ENCODE data around the gene B3GNT5.
A peak's percentile ranks its signal among the peaks of the same experiment; 100 is the strongest.

Gene B3GNT5

GRCh38 chr3:183267140-183267539 is 14.1 kb downstream of the B3GNT5 start:
- DNase-seq, result no peak

- DNase-seq, result no peak
Measured at GRCh38 chr3:183268366-183268765, 15.3 kb downstream of the B3GNT5 start.

- no peak for DNase-seq
Measured at GRCh38 chr3:183269345-183269744, 16.3 kb downstream of the B3GNT5 start.

- DNase-seq, result no peak
Measured at GRCh38 chr3:183270344-183270743, 17.3 kb downstream of the B3GNT5 start.

GRCh38 chr3:183272142-183272541 is 19.1 kb downstream of the B3GNT5 start:
- no peak for DNase-seq

GRCh38 chr3:183272791-183273190 is 19.7 kb downstream of the B3GNT5 start:
- DNase-seq, result peak; percentile 64

GRCh38 chr3:183274609-183275008 is 21.6 kb downstream of the B3GNT5 start:
- peak; percentile 34 for DNase-seq

GRCh38 chr3:183275418-183275817 is 22.4 kb downstream of the B3GNT5 start:
- DNase-seq, result peak; percentile 83

- DNase-seq, result no peak
Measured at GRCh38 chr3:183275937-183276336, 22.9 kb downstream of the B3GNT5 start.

- no peak for DNase-seq
Measured at GRCh38 chr3:183277260-183277659, 24.2 kb downstream of the B3GNT5 start.

- no peak for DNase-seq
Measured at GRCh38 chr3:183278479-183279088, 25.5 kb downstream of the B3GNT5 start.

- DNase-seq, result no peak
Measured at GRCh38 chr3:183279371-183279770, 26.3 kb downstream of the B3GNT5 start.

- DNase-seq, result no peak
Measured at GRCh38 chr3:183281126-183281797, 28.2 kb downstream of the B3GNT5 start.

GRCh38 chr3:183283886-183284285 is 30.8 kb downstream of the B3GNT5 start:
- DNase-seq, result no peak

- no peak for DNase-seq
Measured at GRCh38 chr3:183284570-183284969, 31.5 kb downstream of the B3GNT5 start.

GRCh38 chr3:183285318-183285717 is 32.3 kb downstream of the B3GNT5 start:
- DNase-seq, result no peak

- DNase-seq, result peak; percentile 93
Measured at GRCh38 chr3:183285828-183286457, 32.9 kb downstream of the B3GNT5 start.

GRCh38 chr3:183287301-183287971 is 34.4 kb downstream of the B3GNT5 start:
- DNase-seq, result peak; percentile 56

- DNase-seq, result peak; percentile 19
Measured at GRCh38 chr3:183288117-183288516, 35.1 kb downstream of the B3GNT5 start.

GRCh38 chr3:183290216-183290615 is 37.2 kb downstream of the B3GNT5 start:
- no peak for DNase-seq

- DNase-seq, result no peak
Measured at GRCh38 chr3:183291497-183292031, 38.5 kb downstream of the B3GNT5 start.

- DNase-seq, result no peak
Measured at GRCh38 chr3:183293966-183294365, 40.9 kb downstream of the B3GNT5 start.

- DNase-seq, result peak; percentile 97
Measured at GRCh38 chr3:183295211-183295610, 42.2 kb downstream of the B3GNT5 start.

Measured in MV-4-11 (cell line).